NCI-H1930 (cell line): ENCODE measurements around the gene SPOP.
"Not testable (repeated sequence)": the region's sequence is repeated elsewhere in the genome, so short reads cannot be mapped to it uniquely, and the experiment has no call there.

Source experiments
- DNase-seq, 2 experiments: peaks; one replicate each; lab custom pipeline; 2025; lab: John Stamatoyannopoulos, UW

The SPOP gene

GRCh38 chr17:49647256-49647585 is 30.7 kb downstream of the SPOP start:
- DNase-seq = no peak

GRCh38 chr17:49646391-49647255 is 31.3 kb downstream of the SPOP start:
- DNase-seq = no peak

DNA sequence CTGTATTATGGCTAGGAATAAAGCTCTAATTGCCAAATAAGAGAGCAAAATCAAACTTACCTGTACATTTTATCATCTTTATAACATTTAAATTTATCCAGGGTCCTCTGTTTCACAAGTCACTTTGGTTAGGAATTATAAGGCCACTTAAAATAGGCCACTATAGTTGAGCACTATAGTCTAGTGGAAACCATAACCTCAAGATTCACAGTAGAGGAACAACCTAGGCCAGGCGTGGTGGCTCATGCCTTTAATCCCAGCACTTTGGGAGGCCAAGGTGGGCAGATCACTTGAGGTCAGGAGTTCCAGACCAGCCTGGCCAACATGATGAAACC is 31.9 kb downstream of the SPOP start:
- not testable (repeated sequence) for DNase-seq

DNA sequence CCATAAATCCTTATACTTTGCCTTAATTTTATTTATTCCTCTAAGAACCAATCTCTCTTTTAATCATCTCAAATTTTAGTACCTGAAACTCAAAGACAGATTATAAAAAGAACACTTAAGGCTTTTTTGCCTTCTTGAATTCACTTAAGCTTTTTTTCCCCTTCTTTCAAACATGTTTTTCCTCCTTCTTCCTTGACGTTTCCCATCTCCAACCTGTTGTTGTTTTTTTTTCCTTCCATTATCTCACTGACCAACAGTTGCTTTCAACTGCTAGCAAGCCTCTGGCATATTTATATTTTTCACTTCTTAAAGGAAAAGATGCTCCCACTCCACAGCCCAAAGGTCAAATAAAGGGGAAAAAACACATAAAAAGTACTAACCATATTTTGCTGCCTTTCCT is 32.2 kb downstream of the SPOP start:
- no peak for DNase-seq

- no peak for DNase-seq
Measured at GRCh38 chr17:49640556-49640955, 37.3 kb downstream of the SPOP start.

GRCh38 chr17:49638818-49639217 is 39.1 kb downstream of the SPOP start:
- no peak for DNase-seq

DNA sequence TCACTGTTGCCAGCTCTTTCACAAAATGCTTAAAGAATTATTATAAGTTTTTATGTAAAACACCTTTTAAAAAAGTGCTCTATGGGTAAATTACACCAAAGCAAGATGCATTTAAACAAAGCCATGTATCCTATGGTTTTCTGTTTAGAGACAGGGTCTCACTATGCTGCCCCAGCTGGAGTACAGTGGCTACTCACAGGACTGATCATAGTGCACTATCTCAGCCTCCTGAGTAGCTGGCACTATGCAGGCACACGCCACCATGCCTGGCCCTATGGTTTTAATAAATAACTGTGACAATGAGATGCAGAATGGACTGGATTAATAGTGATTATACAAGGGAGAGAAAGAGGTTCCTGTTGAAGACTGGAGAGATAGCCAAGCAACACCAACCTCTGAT is 40.2 kb downstream of the SPOP start:
- DNase-seq = no peak

- DNase-seq = no peak
Measured at GRCh38 chr17:49637050-49637449, 40.8 kb downstream of the SPOP start.

DNA sequence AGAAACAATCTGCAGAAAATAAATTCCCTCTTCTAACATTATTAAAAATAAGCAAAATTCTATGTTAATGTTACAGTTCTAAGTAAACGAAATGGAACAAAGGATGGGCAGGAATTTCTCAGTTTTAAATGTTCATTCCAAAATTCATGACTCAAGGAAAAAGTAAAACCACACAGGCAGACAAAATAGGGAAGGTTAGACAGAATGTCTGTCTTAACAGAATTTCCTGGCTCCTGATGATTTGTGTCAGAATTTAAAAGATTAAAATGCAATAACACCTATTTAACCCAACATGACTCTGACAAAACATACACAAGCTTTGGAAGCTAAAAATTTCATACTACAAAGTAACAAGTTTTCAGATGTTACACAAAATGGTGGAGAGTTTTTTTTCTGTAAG is 42.8 kb downstream of the SPOP start:
- no peak for DNase-seq

- DNase-seq = no peak
Measured at GRCh38 chr17:49634485-49634860, 43.4 kb downstream of the SPOP start.

DNA sequence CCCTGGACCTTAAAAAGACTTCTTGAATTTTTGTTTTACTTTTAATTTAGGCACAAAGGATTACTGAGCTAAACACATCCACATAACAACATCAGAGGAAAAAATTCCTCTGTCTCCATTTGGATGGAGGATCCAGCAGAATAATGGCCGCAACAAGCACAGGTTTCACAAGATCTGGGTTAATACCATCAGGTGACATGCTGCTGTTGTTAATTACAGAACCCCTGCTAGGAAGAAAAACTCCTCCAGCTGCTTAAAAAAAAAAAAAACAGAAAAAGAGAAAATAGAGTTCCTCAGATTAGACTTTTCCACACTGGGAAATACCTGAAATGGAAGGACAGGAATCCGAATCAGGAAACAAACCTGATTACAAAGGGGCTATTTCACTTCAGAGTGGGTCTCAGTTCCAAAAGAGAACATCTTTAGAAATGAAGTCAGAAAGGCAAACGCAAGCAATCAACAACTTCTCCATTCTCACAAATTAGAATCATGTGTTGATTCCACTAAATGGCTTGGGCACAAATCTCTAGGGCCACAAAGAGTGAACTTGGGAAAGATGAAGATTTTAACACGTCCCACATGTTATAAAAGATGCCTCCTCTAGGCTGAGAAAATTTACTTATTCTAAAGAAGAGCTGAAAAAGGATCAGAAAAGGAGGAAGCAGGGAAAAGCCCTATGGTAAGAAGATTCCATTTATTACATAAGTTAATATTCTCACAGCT is 44.0 kb downstream of the SPOP start:
- no peak for DNase-seq

DNA sequence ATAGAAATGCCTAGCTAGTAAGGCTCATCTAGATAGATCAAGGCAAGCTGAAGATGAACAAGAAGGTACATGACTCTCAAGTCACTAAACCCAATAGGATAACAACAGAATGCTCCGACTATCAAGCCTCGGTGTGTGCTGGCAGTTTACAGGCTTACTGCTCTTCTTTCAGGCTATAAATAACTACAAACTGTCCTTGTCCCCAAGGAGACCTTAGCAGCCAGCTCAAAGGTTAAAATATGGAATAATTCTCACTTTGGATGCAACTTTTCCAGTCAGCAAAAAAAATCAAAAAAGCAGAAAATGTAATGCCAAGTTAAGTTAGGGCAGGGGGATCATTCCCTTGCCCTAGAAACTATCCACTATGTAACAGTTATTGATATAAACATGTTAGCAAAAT is 44.6 kb downstream of the SPOP start:
- DNase-seq = no peak

- no peak for DNase-seq
Measured at GRCh38 chr17:49632201-49632600, 45.7 kb downstream of the SPOP start.

DNA sequence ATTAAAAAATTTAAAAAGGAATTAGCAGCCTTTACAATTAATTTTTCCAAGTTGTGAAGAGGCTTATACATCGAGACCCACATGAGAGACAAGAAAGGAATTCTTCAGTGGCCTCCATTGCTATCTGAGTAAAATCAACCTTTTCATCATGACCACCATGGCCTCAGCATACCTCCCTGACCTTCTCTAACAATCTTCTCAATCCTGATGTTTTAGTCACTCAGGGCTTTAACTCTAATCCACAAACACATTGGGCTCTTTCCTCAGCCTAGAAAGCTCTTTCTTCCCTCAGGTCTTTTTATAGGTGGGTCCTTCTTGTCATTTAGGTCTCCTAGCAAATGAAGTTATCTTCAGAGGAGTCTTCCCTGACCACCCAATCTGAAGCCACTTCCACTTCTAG is 46.4 kb downstream of the SPOP start:
- DNase-seq = no peak

DNA sequence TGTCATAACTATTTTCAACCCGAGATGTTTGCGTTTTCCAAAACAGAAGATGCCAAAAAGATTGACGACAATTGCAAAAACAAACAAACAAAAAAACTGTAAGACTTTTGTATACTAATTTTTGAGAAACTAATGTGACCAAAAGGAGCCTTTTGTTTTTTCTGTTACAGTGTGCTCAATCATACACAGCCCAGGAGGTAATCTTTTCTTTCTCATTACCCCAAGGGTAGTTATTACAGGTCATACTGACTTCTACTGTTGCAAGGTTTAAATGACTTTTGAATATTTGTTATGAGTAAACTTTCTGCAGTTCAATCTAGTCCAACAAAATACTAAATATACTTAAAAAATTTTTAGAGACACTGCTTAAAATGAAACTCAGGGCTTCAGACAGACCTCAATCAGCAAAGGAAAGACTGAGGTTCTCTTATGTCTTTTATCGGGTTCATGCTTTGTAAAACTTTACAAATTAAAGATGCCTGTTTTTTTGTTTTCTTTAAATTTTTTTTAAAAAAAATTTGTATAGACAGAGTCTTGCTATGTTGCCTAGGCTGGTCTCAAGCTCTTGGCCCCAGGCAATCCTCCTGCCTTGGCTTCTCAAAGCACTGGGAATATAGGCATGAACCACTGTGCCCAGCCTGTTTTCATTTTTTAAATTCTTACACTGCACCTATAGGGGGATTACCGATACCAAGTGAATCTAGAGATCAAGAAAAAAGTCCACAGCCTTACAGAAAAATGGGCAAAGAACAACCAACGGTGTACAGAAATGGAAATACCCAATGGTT is 47.6 kb downstream of the SPOP start:
- DNase-seq = no peak

GRCh38 chr17:49629447-49629846 is 48.5 kb downstream of the SPOP start:
- DNase-seq = no peak

- no peak for DNase-seq
Measured at GRCh38 chr17:49624896-49625295, 53.0 kb downstream of the SPOP start.

DNA sequence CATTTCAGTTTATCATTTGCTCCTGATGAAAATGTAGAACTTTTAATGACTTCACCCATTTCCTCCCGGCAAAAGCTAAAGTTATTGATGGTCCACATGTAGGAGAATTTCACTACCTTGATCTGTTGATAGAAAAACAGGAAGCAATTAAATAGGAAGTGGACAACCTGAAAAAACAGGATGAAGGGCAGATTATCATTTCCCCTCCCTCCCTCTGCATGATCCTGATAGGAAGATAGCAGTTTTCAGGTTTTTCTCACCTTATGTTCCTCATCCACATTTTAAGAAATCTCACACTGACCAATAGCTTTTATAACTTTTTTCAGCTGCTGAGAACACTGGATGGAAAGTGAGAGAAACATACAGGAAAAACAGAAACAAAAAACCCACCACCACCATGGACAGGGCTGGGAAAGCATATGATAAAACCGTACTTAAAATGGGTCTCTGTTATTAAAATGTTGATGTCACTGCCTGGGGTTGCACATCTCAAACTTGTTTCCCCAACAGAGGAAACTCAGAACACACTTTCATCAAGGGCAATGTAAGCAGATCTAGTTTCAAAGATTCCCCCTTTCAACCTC is 55.9 kb downstream of the SPOP start:
- DNase-seq = no peak

- no peak for DNase-seq
Measured at GRCh38 chr17:49621420-49621819, 56.5 kb downstream of the SPOP start.

- no peak for DNase-seq
Measured at GRCh38 chr17:49618028-49618611, 59.8 kb downstream of the SPOP start.

GRCh38 chr17:49616601-49617131 is 61.2 kb downstream of the SPOP start:
- DNase-seq = no peak

GRCh38 chr17:49616086-49616485 is 61.8 kb downstream of the SPOP start:
- no peak for DNase-seq
